Kidney tubule cell (primary cell): ENCODE data around the gene SMIM3.

ENCODE experiments used
- DNase-seq: peaks from one replicate; pipeline ENCODE4 v3.0.0-alpha.2; 2018; ENCODE audit warnings: low spot score

SMIM3 gene

GRCh38 chr5:150765011-150765798 lies 13.4 kb upstream of the SMIM3 start:
- DNase-seq, result no peak

GRCh38 chr5:150765799-150766169 lies 12.8 kb upstream of the SMIM3 start:
- DNase-seq, result no peak

- DNase-seq, result no peak
Measured at GRCh38 chr5:150766251-150766650, 12.3 kb upstream of the SMIM3 start.

GRCh38 chr5:150771034-150771795 lies 7.3 kb upstream of the SMIM3 start:
- no peak for DNase-seq

GRCh38 chr5:150774145-150774544 lies 4.4 kb upstream of the SMIM3 start:
- DNase-seq, result peak; percentile 88

- DNase-seq, result no peak
Measured at GRCh38 chr5:150777685-150778084, 872 bp upstream of the SMIM3 start.

- no peak for DNase-seq
Measured at GRCh38 chr5:150778088-150778516, 455 bp upstream of the SMIM3 start.

GRCh38 chr5:150779397-150780186 lies 1.0 kb downstream of the SMIM3 start:
- DNase-seq, result no peak

- peak; percentile 90 for DNase-seq
Measured at GRCh38 chr5:150780187-150780692, 1.7 kb downstream of the SMIM3 start.

GRCh38 chr5:150780816-150781221 lies 2.3 kb downstream of the SMIM3 start:
- DNase-seq, result peak; percentile 81

- DNase-seq, result peak; percentile 39
Measured at GRCh38 chr5:150781706-150782614, 3.4 kb downstream of the SMIM3 start.

GRCh38 chr5:150782850-150783249 lies 4.3 kb downstream of the SMIM3 start:
- no peak for DNase-seq

- DNase-seq, result peak; percentile 71
Measured at GRCh38 chr5:150783422-150783928, 4.9 kb downstream of the SMIM3 start.

GRCh38 chr5:150785950-150786349 lies 7.4 kb downstream of the SMIM3 start:
- no peak for DNase-seq

GRCh38 chr5:150786876-150787275 lies 8.3 kb downstream of the SMIM3 start:
- DNase-seq, result no peak

- peak; percentile 18 for DNase-seq
Measured at GRCh38 chr5:150787656-150788055, 9.1 kb downstream of the SMIM3 start.

GRCh38 chr5:150788977-150789376 lies 10.4 kb downstream of the SMIM3 start:
- DNase-seq, result no peak

- no peak for DNase-seq
Measured at GRCh38 chr5:150789450-150789849, 10.9 kb downstream of the SMIM3 start.

GRCh38 chr5:150789943-150790611 lies 11.5 kb downstream of the SMIM3 start:
- peak; percentile 95 for DNase-seq

GRCh38 chr5:150791536-150791935 lies 13.0 kb downstream of the SMIM3 start:
- DNase-seq, result no peak
